Uterus (tissue), 4 donors: ENCODE measurements around the gene ZNF576. TPM values are rescaled to one million over a fixed set of nuclear protein-coding genes. Genes with fewer than 3 reads are reported as not detected.
A peak's percentile ranks its signal among the peaks of the same experiment; 100 is the strongest.

Experiments used
- DNase-seq, 2 donors: peaks; one replicate each; pipeline ENCODE4 v3.0.0-alpha.2; 2019 to 2020
- H3K27ac ChIP-seq, 2 donors: fragments of 200-600 bp; sonication (generic); 1 replicate in 1 of 2; 2 replicates in 1 of 2; pipeline ENCODE4 v1.5.1; 2016 to 2018
- H3K27me3 ChIP-seq, 2 donors: fragments of 200-600 bp; sonication (generic); one replicate each; pipeline ENCODE4 v1.5.1; 2018 to 2019; ENCODE audit warnings: control low read depth in 1 of 2
- H3K36me3 ChIP-seq, 2 donors: fragments of 200-600 bp; sonication (generic); one replicate each; pipeline ENCODE4 v1.5.1; 2019; ENCODE audit warnings: control low read depth in 1 of 2
- H3K4me1 ChIP-seq, 2 donors: fragments of 200-600 bp; sonication (generic); one replicate each; pipeline ENCODE4 v1.5.1; 2018 to 2019; ENCODE audit warnings: control low read depth in 1 of 2
- H3K4me3 ChIP-seq, 2 donors: fragments of 200-600 bp; sonication (generic); 1 replicate in 1 of 2; 2 replicates in 1 of 2; pipeline ENCODE4 v1.5.1; 2018 to 2019; ENCODE audit warnings: mild to moderate bottlenecking in 1 of 2
- H3K9me3 ChIP-seq, 2 donors: fragments of 200-600 bp; sonication (generic); one replicate each; pipeline ENCODE4 v1.5.1; 2019; ENCODE audit warnings: control low read depth in 1 of 2
- CTCF ChIP-seq, 4 experiments: fragments of 200-600 bp in 2 of 4; fragments of 450-650 bp in 2 of 4; sonication (generic) in 2 of 4; IDR thresholded peaks; one replicate each; pipeline ENCODE4 v1.5.1; 2016 to 2019; ENCODE audit warnings: antibody characterized with exemption in 4 of 4, mild to moderate bottlenecking in 2 of 4, moderate library complexity in 1 of 4
- POLR2A ChIP-seq, 2 donors: fragments of 450-650 bp; IDR thresholded peaks; one replicate each; pipeline ENCODE4 v1.6.1; 2016; ENCODE audit warnings: antibody characterized with exemption in 2 of 2, mild to moderate bottlenecking in 1 of 2, moderate library complexity in 1 of 2
- intact Hi-C: fragments of 100-400 bp; cut with DNase I; formaldehyde crosslinking; loops from one replicate; pipeline ENCODE4 v1.15.1; 2023; ENCODE audit warnings: low total_unique reads
- total RNA-seq, 4 donors: library from RNA; depleted of rRNA in 3 of 4; stranded (reverse); fragments of >200 nt in 3 of 4; gene quantifications; one replicate each; pipeline versions ENCODE4 v1.1.0 to v1.2.4, GENCODE V29; 2014 to 2023
- donor health status: DM: yes; HTN: yes; CAD: no.

ZNF576 gene
- total RNA-seq, 4 donors from 2014 or later = 2.4 to 19.0 (median 12.6) TPM

- Histone ChIP-seq H3K36me3 (no peaks in the 10 kb centered on the region), H3K27me3 (no peaks in the 10 kb centered on the region), H3K27ac (no peak overlapping the region), H3K4me1 (no peaks in the 10 kb centered on the region), H3K4me3 (no peak overlapping the region), H3K9me3 (no peaks in the 10 kb centered on the region)
- no peak for DNase-seq
- TF ChIP-seq CTCF (IDR thresholded peaks at IDR 0.05) = no peak
- no peak for TF ChIP-seq POLR2A (IDR thresholded peaks at IDR 0.05)
- intact Hi-C loops = no loop called here
Observed at GRCh38 chr19:43552616-43553015, 43.8 kb upstream of the ZNF576 start.

- intact Hi-C loops = no loop called here
- TF ChIP-seq POLR2A (IDR thresholded peaks at IDR 0.05) = no peak
- TF ChIP-seq CTCF (IDR thresholded peaks at IDR 0.05) = no peak
- DNase-seq = no peak
- no peak overlapping the region for H3K27ac ChIP-seq
- H3K36me3 ChIP-seq = no peaks in the 10 kb centered on the region
- H3K27me3 ChIP-seq = no peaks in the 10 kb centered on the region
- H3K4me1 ChIP-seq = no peaks in the 10 kb centered on the region
- no peaks in the 10 kb centered on the region for H3K9me3 ChIP-seq
- no peak overlapping the region for H3K4me3 ChIP-seq
Observed at GRCh38 chr19:43553656-43554055, 42.7 kb upstream of the ZNF576 start.

GRCh38 chr19:43554317-43554895 is 42.0 kb upstream of the ZNF576 start:
- Histone ChIP-seq H3K9me3 (no peaks in the 10 kb centered on the region), H3K4me3 (no peak overlapping the region), H3K27me3 (no peaks in the 10 kb centered on the region), H3K36me3 (no peaks in the 10 kb centered on the region), H3K4me1 (no peaks in the 10 kb centered on the region), H3K27ac (no peak overlapping the region)
- no peak for TF ChIP-seq CTCF (IDR thresholded peaks at IDR 0.05)
- TF ChIP-seq POLR2A (IDR thresholded peaks at IDR 0.05) = no peak
- intact Hi-C loops = no loop called here
- DNase-seq = no peak

DNA sequence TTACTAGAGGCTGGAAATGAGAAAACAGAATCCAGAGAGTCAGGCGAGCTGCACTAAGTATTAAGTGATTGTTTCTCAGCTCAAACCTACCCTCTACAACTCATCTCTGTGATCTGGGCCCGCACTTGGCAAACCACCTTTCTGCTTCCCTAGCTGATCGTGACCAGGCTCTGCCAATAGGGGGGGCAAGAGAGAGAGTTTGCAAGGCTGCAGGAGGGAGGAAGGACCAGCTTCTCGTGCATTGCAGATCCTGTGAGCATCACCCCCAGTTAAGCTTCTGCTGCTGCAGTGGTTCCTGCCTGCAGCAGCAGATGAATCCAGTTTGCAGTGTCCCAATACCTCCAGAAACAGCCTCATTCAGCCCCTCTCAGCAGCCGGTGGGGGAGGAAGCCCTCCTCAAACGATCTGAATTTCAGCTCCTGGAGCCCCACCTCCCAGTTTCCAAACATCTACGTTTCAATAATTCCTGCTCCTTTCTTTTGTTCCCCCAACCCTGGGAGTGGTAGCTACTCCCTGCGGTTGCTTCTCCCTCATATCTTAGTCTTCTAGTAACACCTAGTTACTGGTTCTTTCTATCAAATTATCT is 41.1 kb upstream of the ZNF576 start:
- intact Hi-C loops = no loop called here
- H3K9me3 ChIP-seq = no peaks in the 10 kb centered on the region
- peak; percentile 49 to 60 for DNase-seq
- TF ChIP-seq POLR2A (IDR thresholded peaks at IDR 0.05) (no peak), CTCF (IDR thresholded peaks at IDR 0.05) (peak in 3 of 4 experiments; percentile 41 to 47 (median 43))
- H3K27ac ChIP-seq = no peak overlapping the region
- no peaks in the 10 kb centered on the region for H3K36me3 ChIP-seq
- no peaks in the 10 kb centered on the region for H3K4me1 ChIP-seq
- no peak overlapping the region for H3K4me3 ChIP-seq
- H3K27me3 ChIP-seq = no peaks in the 10 kb centered on the region

DNA sequence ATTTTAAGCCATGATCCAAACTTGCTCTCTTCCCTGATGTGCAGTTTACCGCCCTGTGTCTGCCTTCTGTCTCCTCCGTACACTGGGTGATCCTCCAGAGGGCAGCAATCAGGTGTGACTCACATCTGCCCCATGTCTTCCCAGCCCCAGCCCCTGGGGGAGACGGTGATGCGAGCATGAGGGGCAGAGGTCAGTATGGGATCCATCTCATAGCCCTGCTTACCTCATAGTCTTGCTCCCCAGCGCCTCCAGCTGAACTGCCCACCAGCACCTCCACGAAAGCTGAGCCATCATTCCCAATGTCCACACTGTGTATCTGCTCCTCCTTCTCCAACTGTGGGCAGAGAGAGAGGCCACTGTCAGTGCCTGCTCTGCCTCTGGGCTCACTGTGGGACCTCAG is 35.7 kb upstream of the ZNF576 start:
- Histone ChIP-seq H3K36me3 (no peaks in the 10 kb centered on the region), H3K27ac (no peak overlapping the region), H3K9me3 (no peaks in the 10 kb centered on the region), H3K4me3 (no peak overlapping the region), H3K4me1 (peaks cover 0 to 7% of the 10 kb centered on the region in 2 donors), H3K27me3 (no peaks in the 10 kb centered on the region)
- TF ChIP-seq POLR2A (IDR thresholded peaks at IDR 0.05) = no peak
- intact Hi-C loops = no loop called here
- DNase-seq = no peak
